A673 (cell line): ENCODE results near the gene UBE2Q1. TPM values are rescaled to one million over a fixed set of nuclear protein-coding genes. Genes with fewer than 3 reads are reported as not detected.

ENCODE experiments used
- BruUV-seq: library from RNA; stranded (reverse); fragments of 400-500 nt; replicated peaks from 2 replicates; lab custom pipeline; 2021; lab: Mats Ljungman, UMichigan
- CTCF ChIA-PET: fragments of 300-600 bp; sonication (Branson Sonifier 250); formaldehyde crosslinking; loops from one replicate; lab custom pipeline; 2022; ENCODE audit warnings: antibody characterized with exemption; lab: Charles Lee
- POLR2A ChIA-PET: fragments of 300-600 bp; sonication (Branson Sonifier 250); formaldehyde crosslinking; loops from one replicate; lab custom pipeline; 2022; ENCODE audit warnings: antibody characterized with exemption; ENCODE audit not compliant: low non-redundant PET; lab: Charles Lee
- DNase-seq: peaks from one replicate; pipeline ENCODE4 v3.0.0-alpha.2; 2015; ENCODE audit warnings: low spot score
- H3K27ac ChIP-seq: fragments of 200-600 bp; sonication (generic); 2 replicates; pipeline ENCODE4 v1.5.1; 2016; ENCODE audit warnings: mixed run types, low read depth, mild to moderate bottlenecking, mixed read lengths, antibody characterized with exemption, low read length; ENCODE audit not compliant: poor library complexity, severe bottlenecking
- H3K27me3 ChIP-seq: fragments of 200-600 bp; sonication (generic); replicated peaks from 2 replicates; pipeline ENCODE4 v1.6.1; 2017; ENCODE audit warnings: mixed run types, low read depth, mild to moderate bottlenecking, mixed read lengths, antibody characterized with exemption, low read length; ENCODE audit not compliant: insufficient read depth, poor library complexity
- H3K36me3 ChIP-seq: fragments of 200-600 bp; sonication (generic); 2 replicates; pipeline ENCODE4 v1.6.1; 2016; ENCODE audit warnings: mixed run types, mild to moderate bottlenecking, mixed read lengths, antibody characterized with exemption, low read length; ENCODE audit not compliant: insufficient read depth, poor library complexity, severe bottlenecking
- H3K4me1 ChIP-seq: fragments of 200-600 bp; sonication (generic); 2 replicates; pipeline ENCODE4 v1.6.1; 2017; ENCODE audit warnings: mixed run types, mild to moderate bottlenecking, mixed read lengths, antibody characterized with exemption, low read length; ENCODE audit not compliant: insufficient read depth, poor library complexity, severe bottlenecking
- H3K4me3 ChIP-seq: fragments of 200-600 bp; sonication (generic); 2 replicates; pipeline ENCODE4 v1.5.1; 2016; ENCODE audit warnings: low read depth, mixed run types, mild to moderate bottlenecking, mixed read lengths, low read length; ENCODE audit not compliant: poor library complexity, severe bottlenecking
- H3K9me3 ChIP-seq: fragments of 200-600 bp; sonication (generic); 2 replicates; pipeline ENCODE4 v1.6.1; 2016; ENCODE audit warnings: mixed run types, low read depth, mild to moderate bottlenecking, mixed read lengths, antibody characterized with exemption, low read length; ENCODE audit not compliant: poor library complexity, severe bottlenecking
- CTCF ChIP-seq: fragments of 300-800, 200-600 bp; sonication (generic); conservative IDR thresholded peaks from 2 replicates; pipeline ENCODE4 v1.5.1; 2017; ENCODE audit warnings: low read depth, mild to moderate bottlenecking, antibody characterized with exemption, low read length, moderate library complexity, mixed read lengths
- EZH2 ChIP-seq: fragments of 200-600 bp; sonication (generic); IDR thresholded peaks from 2 replicates; pipeline ENCODE4 v1.6.1; 2017; ENCODE audit warnings: borderline replicate concordance, low read depth, mild to moderate bottlenecking, mixed read lengths, antibody characterized with exemption, low read length; ENCODE audit not compliant: poor library complexity, severe bottlenecking
- intact Hi-C: fragments of 100-400 bp; cut with micrococcal nuclease; formaldehyde crosslinking; loops from one replicate; pipeline ENCODE4 v1.10.0; 2022; ENCODE audit not compliant: unreplicated experiment
- total RNA-seq: library from RNA; stranded (reverse); gene quantifications from 2 replicates; pipeline ENCODE4 v1.2.3, GENCODE V29; 2021

UBE2Q1 gene
- total RNA-seq, 1 experiment from 2014 or later: 84.5 TPM

- intact Hi-C loops: no loop called here
- ChIA-PET CTCF (no interaction called here), POLR2A (interaction anchor here (0.6 kb wide), 1 partner anchor 41 kb away, joined by 6 read pairs; no protein-coding TSS in a partner anchor)
- no peaks in the 10 kb centered on the region for H3K9me3 ChIP-seq
- no peaks in the 10 kb centered on the region for H3K27me3 ChIP-seq
- no peak overlapping the region for H3K4me3 ChIP-seq
- no TSS peak for BruUV-seq
- no peak overlapping the region for H3K27ac ChIP-seq
- TF ChIP-seq EZH2: no peak
- no peaks in the 10 kb centered on the region for H3K36me3 ChIP-seq
- DNase-seq: no peak
- no peaks in the 10 kb centered on the region for H3K4me1 ChIP-seq
Observed at GRCh38 chr1:154524881-154525280, 33.6 kb downstream of the UBE2Q1 start.

- no TSS peak for BruUV-seq
- H3K4me3 ChIP-seq: no peak overlapping the region
- no peaks in the 10 kb centered on the region for H3K9me3 ChIP-seq
- intact Hi-C loops: no loop called here
- ChIA-PET CTCF (no interaction called here), POLR2A (no interaction called here)
- no peak overlapping the region for H3K27ac ChIP-seq
- TF ChIP-seq EZH2 (no peak), CTCF (no peak)
- H3K4me1 ChIP-seq: no peaks in the 10 kb centered on the region
- no peak for DNase-seq
- H3K27me3 ChIP-seq: no peaks in the 10 kb centered on the region
- H3K36me3 ChIP-seq: no peaks in the 10 kb centered on the region
Observed at GRCh38 chr1:154521695-154522094, 36.8 kb downstream of the UBE2Q1 start.

DNA sequence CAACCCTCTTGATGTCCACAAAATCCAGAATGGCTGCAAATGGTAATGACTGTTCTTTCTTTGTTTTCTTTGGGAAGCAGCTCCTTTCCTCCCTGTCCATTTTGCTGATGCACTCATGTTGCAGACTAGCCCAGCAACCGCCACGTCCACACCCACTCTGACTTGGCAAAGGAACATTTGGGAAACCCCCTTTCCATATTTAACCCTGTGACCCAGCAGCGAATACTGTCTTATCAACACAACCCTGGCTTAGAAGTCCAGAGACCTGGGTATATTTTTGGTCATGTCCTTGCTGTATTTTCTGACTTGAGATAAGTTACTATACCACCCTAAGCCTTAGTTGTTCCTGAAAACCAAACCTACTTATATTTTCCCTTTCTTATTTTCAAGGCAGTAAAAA is 38.1 kb downstream of the UBE2Q1 start:
- Histone ChIP-seq H3K27me3 (no peaks in the 10 kb centered on the region), H3K27ac (no peak overlapping the region), H3K9me3 (no peaks in the 10 kb centered on the region), H3K4me1 (no peaks in the 10 kb centered on the region), H3K36me3 (no peaks in the 10 kb centered on the region), H3K4me3 (no peak overlapping the region)
- TF ChIP-seq EZH2 (no peak), CTCF (no peak)
- no TSS peak for BruUV-seq
- DNase-seq: no peak
- POLR2A ChIA-PET: no interaction called here
- CTCF ChIA-PET: no interaction called here
- intact Hi-C loops: no loop called here

- no TSS peak for BruUV-seq
- Histone ChIP-seq H3K27ac (no peak overlapping the region), H3K36me3 (no peaks in the 10 kb centered on the region), H3K4me1 (no peaks in the 10 kb centered on the region), H3K27me3 (no peaks in the 10 kb centered on the region), H3K4me3 (no peak overlapping the region), H3K9me3 (no peaks in the 10 kb centered on the region)
- ChIA-PET CTCF (no interaction called here), POLR2A (no interaction called here)
- intact Hi-C loops: no loop called here
- TF ChIP-seq EZH2 (no peak), CTCF (no peak)
- DNase-seq: no peak
Observed at GRCh38 chr1:154519591-154519991, 38.9 kb downstream of the UBE2Q1 start.
